Neural cell (in vitro differentiated cells): ENCODE data around the gene GMDS. TPM values are rescaled to one million over a fixed set of nuclear protein-coding genes. Genes with fewer than 3 reads are reported as not detected.

Experiments used
- H2AFZ ChIP-seq: fragments of 200-600, 300-800 bp; sonication (generic), shearing (Covaris generic); 2 replicates; pipeline ENCODE4 v1.6.0; 2014; ENCODE audit warnings: low read depth, mild to moderate bottlenecking, antibody characterized with exemption, low read length, moderate library complexity
- H3F3A ChIP-seq: fragments of 200-600 bp; shearing (Covaris generic); 2 replicates; pipeline ENCODE4 v1.6.1; 2016; ENCODE audit warnings: mild to moderate bottlenecking, moderate library complexity, mixed read lengths, antibody characterized with exemption, low read length; ENCODE audit not compliant: insufficient read depth, poor library complexity, severe bottlenecking
- H3K27ac ChIP-seq: fragments of 200-600, 300-800 bp; sonication (generic), shearing (Covaris generic); 2 replicates; pipeline ENCODE4 v1.5.1; 2014; ENCODE audit warnings: mild to moderate bottlenecking, low read length, moderate library complexity
- H3K27me3 ChIP-seq: fragments of 300-800, 200-600 bp; sonication (generic), shearing (Covaris generic); 2 replicates; pipeline ENCODE4 v1.6.0; 2014; ENCODE audit warnings: mild to moderate bottlenecking, low read depth, low read length, moderate library complexity; ENCODE audit not compliant: insufficient read depth
- H3K36me3 ChIP-seq: fragments of 300-800, 200-600 bp; sonication (generic), shearing (Covaris generic); 2 replicates; pipeline ENCODE4 v1.5.1; 2014; ENCODE audit warnings: mild to moderate bottlenecking, antibody characterized with exemption, low read length, moderate library complexity; ENCODE audit not compliant: insufficient read depth
- H3K4me2 ChIP-seq: fragments of 300-800, 200-600 bp; sonication (generic), shearing (Covaris generic); 2 replicates; pipeline ENCODE4 v1.6.0; 2014; ENCODE audit warnings: mild to moderate bottlenecking, low read length
- H3K4me3 ChIP-seq: fragments of 300-800, 200-600 bp; sonication (generic), shearing (Covaris generic); 2 replicates; pipeline ENCODE4 v1.5.1; 2014; ENCODE audit warnings: mild to moderate bottlenecking, low read length, moderate library complexity
- H3K79me2 ChIP-seq: fragments of 200-600 bp; shearing (Covaris generic); replicated peaks from 2 replicates; pipeline ENCODE4 v1.6.0; 2014; ENCODE audit warnings: mild to moderate bottlenecking, low read length, moderate library complexity; ENCODE audit not compliant: insufficient read depth
- H3K9ac ChIP-seq: fragments of 300-800, 200-600 bp; sonication (generic), shearing (Covaris generic); 2 replicates; pipeline ENCODE4 v1.6.1; 2016; ENCODE audit warnings: mild to moderate bottlenecking, low read length, mixed read lengths
- H3K9me2 ChIP-seq: fragments of 200-600 bp; shearing (Covaris generic); 2 replicates; pipeline ENCODE4 v1.6.1; 2016; ENCODE audit warnings: mild to moderate bottlenecking, low read length, mixed read lengths; ENCODE audit not compliant: insufficient read depth
- H3K9me3 ChIP-seq: fragments of 200-600, 300-800 bp; sonication (generic), shearing (Covaris generic); 2 replicates; pipeline ENCODE4 v1.6.1; 2016; ENCODE audit warnings: mild to moderate bottlenecking, mixed run types, low read length, moderate library complexity, mixed read lengths
- H4K20me1 ChIP-seq: fragments of 200-600 bp; shearing (Covaris generic); 2 replicates; pipeline ENCODE4 v1.6.1; 2016; ENCODE audit warnings: mild to moderate bottlenecking, mixed run types; ENCODE audit not compliant: insufficient read depth
- CTCF ChIP-seq: fragments of 450-650 bp; IDR thresholded peaks from 2 replicates; pipeline ENCODE4 v1.5.1; 2014; ENCODE audit warnings: antibody characterized with exemption, mild to moderate bottlenecking, moderate library complexity; ENCODE audit not compliant: poor library complexity, severe bottlenecking
- EP300 ChIP-seq: fragments of 450-650 bp; conservative IDR thresholded peaks from 2 replicates; pipeline ENCODE4 v1.6.1; 2014; ENCODE audit warnings: antibody characterized with exemption, mild to moderate bottlenecking, moderate library complexity; ENCODE audit not compliant: poor library complexity, severe bottlenecking
- EZH2 ChIP-seq: fragments of 200-600, 300-800 bp; shearing (Covaris generic), sonication (generic); IDR thresholded peaks from 2 replicates; pipeline ENCODE4 v1.6.1; 2014; ENCODE audit warnings: antibody characterized with exemption, low read length, borderline replicate concordance, mild to moderate bottlenecking; ENCODE audit not compliant: insufficient read depth, poor library complexity, severe bottlenecking
- MXI1 ChIP-seq: fragments of 450-650 bp; conservative IDR thresholded peaks from 2 replicates; pipeline ENCODE4 v1.6.1; 2014; ENCODE audit warnings: antibody characterized with exemption, mild to moderate bottlenecking; ENCODE audit not compliant: poor library complexity, severe bottlenecking
- POLR2AphosphoS5 ChIP-seq: IDR thresholded peaks from 2 replicates; pipeline ENCODE4 v1.6.1; 2012
- RAD21 ChIP-seq: fragments of 450-650 bp; conservative IDR thresholded peaks from 2 replicates; pipeline ENCODE4 v1.6.1; 2014; ENCODE audit warnings: antibody characterized with exemption, mild to moderate bottlenecking, moderate library complexity
- SMC3 ChIP-seq: fragments of 450-650 bp; conservative IDR thresholded peaks from 2 replicates; pipeline ENCODE4 v1.6.1; 2014; ENCODE audit warnings: antibody characterized with exemption, mild to moderate bottlenecking, moderate library complexity; ENCODE audit not compliant: poor library complexity
- TAF1 ChIP-seq: IDR thresholded peaks from 2 replicates; pipeline ENCODE4 v1.6.1; 2012; ENCODE audit warnings: low read depth
- polyA plus RNA-seq: library from polyadenylated mRNA; depleted of rRNA; stranded (reverse); fragments of >200 nt; gene quantifications from 2 replicates; pipeline ENCODE4 v1.2.3, GENCODE V29; 2014
- TF ChIP-seq, protein P1 (sequence below): IDR thresholded peaks from 2 replicates; pipeline ENCODE4 v1.6.1; 2012; ENCODE audit warnings: borderline replicate concordance

Gene GMDS
- polyA plus RNA-seq, 1 donor from 2014 or later = 11.4 TPM

- Histone ChIP-seq H4K20me1 (no peaks in the 10 kb centered on the region), H3K36me3 (no peaks in the 10 kb centered on the region), H3K27ac (no peak overlapping the region), H3K9ac (no peak overlapping the region), H3K4me2 (no peak overlapping the region), H3F3A (no peaks in the 10 kb centered on the region), H3K27me3 (no peaks in the 10 kb centered on the region), H3K9me3 (no peaks in the 10 kb centered on the region), H2AFZ (no peak overlapping the region), H3K9me2 (no peaks in the 10 kb centered on the region), H3K79me2 (no peaks in the 10 kb centered on the region), H3K4me3 (no peak overlapping the region)
- TF ChIP-seq TAF1 (no peak), POLR2AphosphoS5 (no peak), RAD21 (no peak), EZH2 (no peak), CTCF (no peak)
Measured at GRCh38 chr6:1687402-1687801, 558.0 kb downstream of the GMDS start.

DNA sequence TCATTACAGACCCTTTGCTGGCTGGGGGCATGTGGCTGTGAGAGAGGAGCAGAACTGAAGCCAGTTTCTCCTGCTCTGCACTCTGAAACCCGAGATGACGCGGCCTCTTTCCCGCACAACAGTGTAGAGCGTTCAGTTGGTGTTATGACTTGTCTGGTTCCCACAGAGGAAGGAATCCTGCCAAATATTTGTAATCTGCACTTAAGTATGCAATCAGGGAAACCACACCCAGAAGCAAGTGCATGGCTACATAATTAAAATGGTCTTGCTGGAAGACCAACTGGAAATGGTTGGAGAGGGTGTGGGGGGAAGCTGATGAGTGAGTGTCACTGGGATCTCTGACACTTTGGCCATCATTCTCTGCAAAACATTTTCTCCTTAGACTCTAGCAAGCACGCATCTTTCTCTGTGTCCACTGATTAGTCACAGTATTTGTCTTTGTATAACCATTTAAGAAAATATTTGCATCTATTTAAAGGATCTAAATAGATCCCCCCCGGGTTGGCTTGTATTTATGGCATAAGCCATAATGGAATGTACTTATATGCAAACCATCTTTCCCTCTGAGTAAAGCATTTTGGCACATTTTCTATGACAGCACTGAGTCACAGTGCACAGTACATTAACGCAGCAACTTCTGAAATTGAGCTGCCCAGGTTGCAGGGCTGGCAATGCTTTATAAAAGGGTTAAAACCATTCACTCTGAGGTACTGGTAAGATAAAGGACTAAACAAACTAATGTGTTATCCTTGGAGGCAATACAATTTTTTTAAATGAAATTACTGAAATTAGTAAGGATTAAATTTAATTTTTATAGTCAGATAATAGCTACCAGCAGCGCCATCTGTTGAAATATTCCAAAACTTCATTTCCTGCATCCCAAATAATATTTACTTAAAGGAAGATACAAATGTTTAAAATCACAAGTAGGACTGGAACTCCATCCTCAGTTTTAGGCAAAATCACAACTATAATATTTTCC, 559.0 kb downstream of the GMDS start:
- no peak overlapping the region for H3K27ac ChIP-seq
- H3K4me3 ChIP-seq = no peak overlapping the region
- no peak overlapping the region for H2AFZ ChIP-seq
- H3F3A ChIP-seq = no peaks in the 10 kb centered on the region
- H3K36me3 ChIP-seq = no peaks in the 10 kb centered on the region
- H3K4me2 ChIP-seq = no peak overlapping the region
- no peaks in the 10 kb centered on the region for H3K9me3 ChIP-seq
- no peaks in the 10 kb centered on the region for H3K27me3 ChIP-seq
- no peaks in the 10 kb centered on the region for H3K79me2 ChIP-seq
- H3K9me2 ChIP-seq = no peaks in the 10 kb centered on the region
- H3K9ac ChIP-seq = no peak overlapping the region
- TF ChIP-seq CTCF (no peak), POLR2AphosphoS5 (no peak), MXI1 (no peak), EP300 (no peak), EZH2 (no peak), RAD21 (no peak), TAF1 (no peak), SMC3 (no peak)
- TF ChIP-seq, protein P1, sequence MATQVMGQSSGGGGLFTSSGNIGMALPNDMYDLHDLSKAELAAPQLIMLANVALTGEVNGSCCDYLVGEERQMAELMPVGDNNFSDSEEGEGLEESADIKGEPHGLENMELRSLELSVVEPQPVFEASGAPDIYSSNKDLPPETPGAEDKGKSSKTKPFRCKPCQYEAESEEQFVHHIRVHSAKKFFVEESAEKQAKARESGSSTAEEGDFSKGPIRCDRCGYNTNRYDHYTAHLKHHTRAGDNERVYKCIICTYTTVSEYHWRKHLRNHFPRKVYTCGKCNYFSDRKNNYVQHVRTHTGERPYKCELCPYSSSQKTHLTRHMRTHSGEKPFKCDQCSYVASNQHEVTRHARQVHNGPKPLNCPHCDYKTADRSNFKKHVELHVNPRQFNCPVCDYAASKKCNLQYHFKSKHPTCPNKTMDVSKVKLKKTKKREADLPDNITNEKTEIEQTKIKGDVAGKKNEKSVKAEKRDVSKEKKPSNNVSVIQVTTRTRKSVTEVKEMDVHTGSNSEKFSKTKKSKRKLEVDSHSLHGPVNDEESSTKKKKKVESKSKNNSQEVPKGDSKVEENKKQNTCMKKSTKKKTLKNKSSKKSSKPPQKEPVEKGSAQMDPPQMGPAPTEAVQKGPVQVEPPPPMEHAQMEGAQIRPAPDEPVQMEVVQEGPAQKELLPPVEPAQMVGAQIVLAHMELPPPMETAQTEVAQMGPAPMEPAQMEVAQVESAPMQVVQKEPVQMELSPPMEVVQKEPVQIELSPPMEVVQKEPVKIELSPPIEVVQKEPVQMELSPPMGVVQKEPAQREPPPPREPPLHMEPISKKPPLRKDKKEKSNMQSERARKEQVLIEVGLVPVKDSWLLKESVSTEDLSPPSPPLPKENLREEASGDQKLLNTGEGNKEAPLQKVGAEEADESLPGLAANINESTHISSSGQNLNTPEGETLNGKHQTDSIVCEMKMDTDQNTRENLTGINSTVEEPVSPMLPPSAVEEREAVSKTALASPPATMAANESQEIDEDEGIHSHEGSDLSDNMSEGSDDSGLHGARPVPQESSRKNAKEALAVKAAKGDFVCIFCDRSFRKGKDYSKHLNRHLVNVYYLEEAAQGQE = no peak
- no peaks in the 10 kb centered on the region for H4K20me1 ChIP-seq
